Effector memory CD4-positive, alpha-beta T cell (primary cell): ENCODE data around the gene HPS3.

Source experiments
- DNase-seq, 3 donors: peaks; one replicate each; pipeline ENCODE4 v3.0.0-alpha.2; 2020
- H3K27ac ChIP-seq: 2 replicates; pipeline ENCODE4 v1.7.0; 2013; ENCODE audit warnings: mild to moderate bottlenecking, low read length, moderate library complexity; ENCODE audit not compliant: insufficient read depth, poor library complexity, severe bottlenecking
- H3K27me3 ChIP-seq: replicated peaks from 2 replicates; pipeline ENCODE4 v1.7.0; 2013; ENCODE audit warnings: mild to moderate bottlenecking, low read length; ENCODE audit not compliant: insufficient read depth, control insufficient read depth, poor library complexity, severe bottlenecking
- H3K36me3 ChIP-seq: 2 replicates; pipeline ENCODE4 v1.7.0; 2013; ENCODE audit warnings: mild to moderate bottlenecking, low read length, moderate library complexity; ENCODE audit not compliant: control insufficient read depth, insufficient read depth
- H3K4me1 ChIP-seq: 2 replicates; pipeline ENCODE4 v1.7.0; 2013; ENCODE audit warnings: low read length, mild to moderate bottlenecking; ENCODE audit not compliant: control insufficient read depth, insufficient read depth, poor library complexity, severe bottlenecking
- H3K4me3 ChIP-seq: 2 replicates; pipeline ENCODE4 v1.7.0; 2013; ENCODE audit warnings: low read length, low read depth, mild to moderate bottlenecking; ENCODE audit not compliant: insufficient read depth, poor library complexity, severe bottlenecking
- H3K9me3 ChIP-seq: 2 replicates; pipeline ENCODE4 v1.7.0; 2013; ENCODE audit warnings: mild to moderate bottlenecking, low read length, moderate library complexity; ENCODE audit not compliant: control insufficient read depth

Gene HPS3

DNA sequence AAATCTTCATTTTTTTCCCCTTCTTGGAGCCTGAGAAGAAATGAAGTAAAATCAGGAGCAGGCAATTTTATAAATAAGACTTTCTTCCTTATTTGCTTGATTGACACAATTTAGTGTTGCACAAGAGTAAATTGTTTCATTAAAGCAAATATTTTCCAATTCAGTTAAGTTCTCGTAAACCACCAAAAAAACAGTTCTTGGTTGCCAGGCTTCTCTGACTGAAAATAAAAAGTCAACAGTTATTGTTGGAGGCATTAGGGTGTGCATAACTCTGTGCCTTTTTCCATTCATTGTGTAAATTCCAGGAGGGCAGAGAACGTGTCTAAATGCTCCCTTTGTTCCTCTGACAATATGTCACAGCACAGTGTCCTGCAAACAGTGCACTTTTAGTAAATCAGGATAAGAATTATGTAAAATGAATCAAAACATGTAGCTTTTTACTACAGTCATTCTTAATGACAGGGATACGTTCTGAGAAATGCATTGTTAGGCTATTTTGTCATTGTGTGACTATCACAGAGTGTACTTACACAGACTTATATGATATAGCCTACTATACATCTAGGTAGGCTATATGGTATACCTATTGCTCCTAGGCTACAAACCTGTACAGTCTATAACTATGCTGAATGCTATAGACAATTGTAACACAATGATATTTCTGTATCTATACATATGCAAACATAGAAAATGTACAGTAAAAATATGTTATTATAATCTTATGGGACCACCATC lies 92.5 kb downstream of the HPS3 start, which contains the start of gene CP:
CP (minus strand) TSS at position 47 of the 735 bp plus-strand sequence; CDS start at position 10, 37 bp downstream.
- Histone ChIP-seq H3K4me3 (no peak within 1 kb of the TSS), H3K9me3 (no peaks in the 10 kb centered on the region), H3K27ac (no peak within 1 kb of the TSS), H3K4me1 (no peaks in the 10 kb centered on the region), H3K36me3 (no peaks in the 10 kb centered on the region), H3K27me3 (no peaks in the 10 kb centered on the region)
- no peak for DNase-seq
